RWPE2 (cell line): ENCODE measurements around the gene TSHZ3.

Experiments
- ATAC-seq: fragments of 200-7000 bp; cut with Tn5 transposase; 3 replicates; pipeline ENCODE4 v1.9.1; 2021; ENCODE audit warnings: low read depth
- DNase-seq: peaks from one replicate; pipeline ENCODE4 v3.0.0-alpha.2; 2020; ENCODE audit warnings: low spot score
- H3K27ac ChIP-seq: fragments of 450-650 bp; 2 replicates; pipeline ENCODE4 v1.5.1; 2017; ENCODE audit warnings: mild to moderate bottlenecking; ENCODE audit not compliant: poor library complexity, severe bottlenecking
- H3K27me3 ChIP-seq: fragments of 250-450 bp; sonication (Bioruptor Pico); 2 replicates; pipeline ENCODE4 v1.5.1; 2021; ENCODE audit warnings: mild to moderate bottlenecking, moderate library complexity; ENCODE audit not compliant: insufficient read depth, poor library complexity, severe bottlenecking
- H3K36me3 ChIP-seq: fragments of 250-450 bp; sonication (Bioruptor Pico); 2 replicates; pipeline ENCODE4 v1.5.1; 2020; ENCODE audit warnings: low read depth, mild to moderate bottlenecking, moderate library complexity
- H3K4me1 ChIP-seq: fragments of 250-450 bp; sonication (Bioruptor Pico); 2 replicates; pipeline ENCODE4 v1.5.1; 2021; ENCODE audit warnings: mild to moderate bottlenecking, moderate library complexity; ENCODE audit not compliant: insufficient read depth, poor library complexity, severe bottlenecking
- H3K4me3 ChIP-seq: fragments of 250-450 bp; sonication (Bioruptor Pico); 2 replicates; pipeline ENCODE4 v1.5.1; 2021; ENCODE audit warnings: mild to moderate bottlenecking, moderate library complexity; ENCODE audit not compliant: severe bottlenecking
- H3K9me3 ChIP-seq: fragments of 250-450 bp; sonication (Bioruptor Pico); 2 replicates; pipeline ENCODE4 v1.5.1; 2021; ENCODE audit warnings: mild to moderate bottlenecking, moderate library complexity; ENCODE audit not compliant: severe bottlenecking
- CTCF ChIP-seq: fragments of 450-650 bp; IDR thresholded peaks from one replicate; pipeline ENCODE4 v1.5.1; 2017; ENCODE audit warnings: mild to moderate bottlenecking, moderate library complexity; ENCODE audit not compliant: poor library complexity, severe bottlenecking

TSHZ3 gene

GRCh38 chr19:31283701-31284100, 65.5 kb downstream of the TSHZ3 start:
- Histone ChIP-seq H3K9me3 (no peaks in the 10 kb centered on the region), H3K27ac (no peak overlapping the region), H3K36me3 (no peaks in the 10 kb centered on the region), H3K4me1 (no peaks in the 10 kb centered on the region), H3K4me3 (no peak overlapping the region), H3K27me3 (no peaks in the 10 kb centered on the region)
- no peak for TF ChIP-seq CTCF
- ATAC-seq (no peak), DNase-seq (no peak)

- no peaks in the 10 kb centered on the region for H3K4me1 ChIP-seq
- DNase-seq (no peak), ATAC-seq (no peak)
- H3K9me3 ChIP-seq = no peaks in the 10 kb centered on the region
- no peak overlapping the region for H3K4me3 ChIP-seq
- no peaks in the 10 kb centered on the region for H3K36me3 ChIP-seq
- no peak for TF ChIP-seq CTCF
- no peak overlapping the region for H3K27ac ChIP-seq
- no peaks in the 10 kb centered on the region for H3K27me3 ChIP-seq
These were observed 66.9 kb downstream of the TSHZ3 start for GRCh38 chr19:31282346-31282745.

GRCh38 chr19:31280287-31281006, 68.8 kb downstream of the TSHZ3 start:
- no peak for TF ChIP-seq CTCF
- no peak for ATAC-seq

GRCh38 chr19:31279436-31279765, 69.8 kb downstream of the TSHZ3 start:
- H3K9me3 ChIP-seq = no peaks in the 10 kb centered on the region
- DNase-seq = no peak
- H3K36me3 ChIP-seq = no peaks in the 10 kb centered on the region
- H3K27ac ChIP-seq = no peak overlapping the region
- no peak for ATAC-seq
- TF ChIP-seq CTCF = no peak
- H3K27me3 ChIP-seq = no peaks in the 10 kb centered on the region
- H3K4me1 ChIP-seq = no peaks in the 10 kb centered on the region
- H3K4me3 ChIP-seq = no peak overlapping the region

More at GRCh38 chr19:31280287-31281006, 68.8 kb downstream of the TSHZ3 start:
- Histone ChIP-seq H3K27me3 (no peaks in the 10 kb centered on the region), H3K27ac (no peak overlapping the region), H3K36me3 (no peaks in the 10 kb centered on the region), H3K4me3 (no peak overlapping the region), H3K4me1 (no peaks in the 10 kb centered on the region), H3K9me3 (no peaks in the 10 kb centered on the region)
- DNase-seq = no peak
